GM23248 (cell line): ENCODE data around the gene UIMC1.

ENCODE experiments used
- EZH2 ChIP-seq: fragments of 200-600 bp; sonication (generic); IDR thresholded peaks from 2 replicates; pipeline ENCODE4 v1.6.1; 2018; ENCODE audit warnings: antibody characterized with exemption, mild to moderate bottlenecking; ENCODE audit not compliant: insufficient read depth, poor library complexity, severe bottlenecking
- EZH2phosphoT487 ChIP-seq: fragments of 200-600 bp; sonication (generic); IDR thresholded peaks from 2 replicates; pipeline ENCODE4 v1.6.1; 2018; ENCODE audit warnings: antibody characterized with exemption, moderate library complexity, mild to moderate bottlenecking, low read depth; ENCODE audit not compliant: insufficient read depth

DNA sequence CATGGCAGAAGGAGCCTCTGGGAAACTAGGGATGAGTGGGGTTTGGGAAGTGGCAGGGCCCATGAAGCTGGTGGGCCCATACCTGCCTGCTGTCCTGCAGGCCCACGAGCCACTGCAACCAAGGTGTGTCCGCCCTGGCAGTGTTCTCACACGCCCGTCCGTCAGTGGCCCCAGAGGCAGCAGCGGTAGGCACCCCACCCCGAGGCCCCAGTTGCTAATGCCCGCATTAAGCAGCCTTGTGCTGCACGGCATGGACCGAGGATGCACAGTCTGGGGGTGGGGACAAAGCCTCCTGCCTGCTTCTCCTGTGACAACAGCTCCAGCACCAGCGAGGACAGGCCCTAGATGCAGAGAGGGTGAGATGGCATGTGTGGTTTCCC is 148.7 kb downstream of the UIMC1 start:
- TF ChIP-seq EZH2 (no peak), EZH2phosphoT487 (no peak)
